OCI-LY1 (cell line): Measurements from ENCODE around the gene RARG.

ENCODE experiments used
- CTCF ChIP-seq: fragments of 200-600 bp; sonication (generic), shearing (Covaris generic); IDR thresholded peaks from 2 replicates; pipeline ENCODE4 v1.5.1; 2017; ENCODE audit warnings: mild to moderate bottlenecking, antibody characterized with exemption, low read length, moderate library complexity, mixed read lengths
- EZH2 ChIP-seq: fragments of 200-600 bp; sonication (generic), shearing (Covaris generic); IDR thresholded peaks from 2 replicates; pipeline ENCODE4 v1.8.0; 2017; ENCODE audit warnings: borderline replicate concordance, mixed run types, mild to moderate bottlenecking, antibody characterized with exemption, low read length, moderate library complexity, mixed read lengths

DNA sequence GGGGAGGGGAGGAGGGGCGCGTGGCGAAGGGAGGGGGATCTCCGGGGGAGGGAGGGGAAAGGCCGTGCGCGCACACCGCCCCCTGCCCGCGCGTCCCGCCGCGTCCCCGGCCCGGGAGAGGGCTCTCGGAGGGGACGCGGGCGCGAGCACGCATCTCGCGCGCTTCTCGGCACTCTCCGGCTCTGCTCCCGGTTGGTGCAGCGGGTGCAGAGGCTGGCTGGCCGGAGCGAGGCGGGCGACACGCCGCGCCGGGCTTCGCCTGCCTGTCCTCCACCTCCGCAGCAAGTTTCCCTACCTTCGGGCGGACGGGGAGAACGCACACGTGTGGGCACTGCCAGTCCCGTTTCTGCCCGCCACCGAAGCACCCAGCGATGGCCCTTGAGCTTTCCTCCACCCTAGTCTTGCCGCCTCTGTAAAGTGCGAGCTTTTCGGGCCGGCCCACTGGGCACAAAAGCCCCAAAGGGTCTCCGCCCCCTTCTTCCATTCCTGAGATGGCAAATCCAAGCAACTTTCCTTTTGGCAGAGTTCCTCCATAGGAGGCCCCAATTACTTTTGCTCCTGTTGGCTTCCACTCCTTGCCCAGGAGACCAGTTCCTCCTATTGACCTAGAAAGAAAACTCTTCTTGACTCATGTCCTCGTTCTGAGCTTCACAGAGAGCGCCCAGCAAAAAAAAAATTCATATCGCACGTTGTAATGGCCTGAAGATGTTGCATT is 50.9 kb downstream of the RARG start:
- TF ChIP-seq CTCF (no peak), EZH2 (no peak)
